ENCODE measurements around the gene FAHD1. TPM values are rescaled to one million over a fixed set of nuclear protein-coding genes. Genes with fewer than 3 reads are reported as not detected.
A peak's percentile ranks its signal among the peaks of the same experiment; 100 is the strongest.

FAHD1 gene
- 10 to 100 TPM; 16.0 to 28.5 (median 21.1) TPM for polyA plus RNA-seq

- 0% methylated on average over 79 to 104 of the region's 104 CpGs for WGBS, 3 donors
- peak within 1 kb of the TSS; percentile 48 for H3K27ac ChIP-seq (ENCODE audit: low read depth, low read length)
Measured at GRCh38 chr16:1826691-1827573, at the start of gene FAHD1, which contains the start of gene HAGH. Gene FAHD1 (plus strand): TSS chr16:1827206. CDS start chr16:1827239, 33 bp downstream. Gene HAGH (minus strand): TSS chr16:1826825. CDS start chr16:1826787, 38 bp downstream.

DNA sequence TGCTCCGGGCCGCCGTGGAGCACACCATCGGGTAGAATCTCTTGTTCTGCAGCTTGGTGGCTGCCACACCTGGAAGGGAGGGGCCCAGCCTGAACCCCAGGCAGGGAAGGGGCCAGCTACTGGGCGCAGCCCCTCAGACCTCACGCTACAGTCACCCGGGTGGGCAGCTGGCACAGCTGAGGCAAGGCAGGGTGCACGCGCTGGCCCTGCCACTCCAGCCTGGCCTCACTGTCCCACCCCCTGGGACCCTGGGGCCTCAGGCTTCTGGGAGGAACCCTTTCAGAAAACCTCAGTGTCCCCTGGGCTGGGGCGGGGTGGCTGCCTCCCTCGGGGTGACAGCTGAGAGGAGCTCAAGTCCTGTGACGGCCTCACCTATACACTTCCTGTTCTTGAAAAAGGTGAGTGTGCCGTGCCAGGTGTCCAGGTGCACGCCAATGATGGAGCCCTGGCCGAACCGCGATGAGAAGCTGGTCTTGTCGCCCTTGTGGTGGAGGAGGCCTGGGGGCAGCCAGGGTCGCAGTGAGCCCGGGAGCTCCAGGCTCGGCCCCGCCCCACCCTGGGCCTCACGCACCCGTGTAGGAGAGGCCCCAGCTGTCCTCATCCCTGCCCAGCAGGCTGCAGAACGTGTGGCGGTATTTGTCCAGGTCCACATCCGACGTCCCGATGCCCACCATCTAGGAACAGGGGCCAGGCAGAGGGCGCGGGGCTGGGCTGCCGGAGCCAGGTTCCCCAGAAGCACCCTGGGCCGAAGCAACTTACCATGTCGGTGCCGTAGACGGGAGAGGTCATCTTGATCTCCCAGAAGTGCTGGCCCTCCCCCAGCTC lies 49.4 kb upstream of the FAHD1 start:
- no peak overlapping the region for H3K27ac ChIP-seq (ENCODE audit: low read depth, low read length)
- WGBS, 3 donors: 81 to 84% (median 83%) methylated on average over 33 to 36 of the region's 36 CpGs

DNA sequence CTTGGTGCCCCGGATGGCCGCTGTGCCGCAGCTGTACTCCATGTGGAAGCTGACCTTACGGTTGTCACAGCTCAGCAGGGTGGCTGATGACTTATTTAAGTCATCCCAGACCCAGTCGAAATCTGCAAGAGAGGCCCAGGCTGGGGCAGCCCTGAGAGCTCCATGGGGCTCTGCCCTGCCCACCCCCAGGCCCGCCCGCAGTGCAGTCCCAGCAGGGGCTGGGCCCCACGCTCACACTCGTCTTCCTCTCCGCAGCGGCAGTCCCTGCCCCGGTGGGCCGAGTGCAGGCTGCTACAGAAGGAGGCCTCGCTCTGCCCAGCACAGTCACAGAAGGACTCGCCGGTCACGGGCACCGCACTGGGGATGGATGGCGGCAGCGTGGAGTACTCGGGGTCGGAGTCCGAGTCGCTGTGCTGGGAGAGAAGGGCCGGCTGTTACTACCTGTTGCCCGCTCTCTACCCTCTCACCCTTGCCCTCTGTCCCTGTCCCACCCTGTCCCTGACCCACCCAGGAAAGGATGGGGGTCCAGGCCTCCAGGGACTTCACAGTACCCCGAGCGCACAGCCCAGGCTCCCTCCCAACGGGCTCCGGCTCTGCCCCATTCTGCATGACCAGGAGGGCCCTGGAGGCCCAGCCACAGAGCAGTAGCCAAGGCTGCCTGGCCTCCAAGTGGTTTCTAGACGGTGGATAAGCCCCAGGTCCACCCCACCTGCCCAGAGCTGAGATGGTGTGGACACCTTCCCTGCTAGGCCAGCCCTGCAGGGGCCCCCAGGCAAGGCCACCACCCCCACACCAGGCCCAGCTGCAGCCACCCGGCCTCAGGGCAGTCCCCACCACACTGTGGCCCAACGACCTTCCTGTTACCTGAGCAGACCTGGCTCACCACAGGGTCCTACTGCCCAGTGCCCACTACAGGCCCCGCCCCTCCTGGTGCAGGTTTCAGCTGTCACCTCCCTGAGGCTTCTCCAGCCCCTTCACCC lies 48.5 kb upstream of the FAHD1 start:
- H3K27ac ChIP-seq (ENCODE audit: low read depth, low read length): no peak overlapping the region
- WGBS, 3 donors: 83 to 87% (median 86%) methylated on average over 32 to 34 of the region's 34 CpGs

DNA sequence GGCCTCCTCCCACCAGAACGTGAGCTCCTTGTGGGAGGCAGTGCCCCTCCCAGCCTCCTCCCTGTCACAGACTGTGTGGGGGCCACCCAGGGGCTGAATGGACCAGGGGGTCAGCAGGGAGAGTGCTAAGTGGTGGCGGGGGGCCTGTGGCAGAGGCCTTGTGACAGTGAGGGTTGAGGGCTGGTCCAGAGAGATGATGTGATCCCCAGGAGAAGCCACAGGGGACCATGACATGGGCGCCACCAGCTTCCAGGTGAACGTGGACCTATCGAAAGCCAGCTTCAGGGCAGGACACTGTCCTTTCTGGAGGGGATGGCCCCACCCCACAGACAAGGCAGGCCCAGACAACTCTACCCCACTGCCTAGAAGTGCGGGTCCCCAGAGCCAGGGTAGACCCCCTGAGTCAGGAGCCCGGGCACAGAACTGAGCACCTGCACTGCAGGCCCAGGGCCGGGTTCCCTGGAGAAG lies 47.7 kb upstream of the FAHD1 start:
- 83 to 90% (median 89%) methylated on average over 8 of the region's 8 CpGs for WGBS, 3 donors
- no peak overlapping the region for H3K27ac ChIP-seq (ENCODE audit: low read depth, low read length)

GRCh38 chr16:1779741-1780676 lies 47.0 kb upstream of the FAHD1 start:
- WGBS, 3 donors: 80 to 85% (median 83%) methylated on average over 27 of the region's 27 CpGs

GRCh38 chr16:1780677-1781072 lies 46.3 kb upstream of the FAHD1 start:
- 76 to 89% (median 88%) methylated on average over 6 of the region's 6 CpGs for WGBS, 3 donors
- no peak overlapping the region for H3K27ac ChIP-seq (ENCODE audit: low read depth, low read length)

More at GRCh38 chr16:1779741-1780676, 47.0 kb upstream of the FAHD1 start:
- H3K27ac ChIP-seq (ENCODE audit: low read depth, low read length): no peak overlapping the region

DNA sequence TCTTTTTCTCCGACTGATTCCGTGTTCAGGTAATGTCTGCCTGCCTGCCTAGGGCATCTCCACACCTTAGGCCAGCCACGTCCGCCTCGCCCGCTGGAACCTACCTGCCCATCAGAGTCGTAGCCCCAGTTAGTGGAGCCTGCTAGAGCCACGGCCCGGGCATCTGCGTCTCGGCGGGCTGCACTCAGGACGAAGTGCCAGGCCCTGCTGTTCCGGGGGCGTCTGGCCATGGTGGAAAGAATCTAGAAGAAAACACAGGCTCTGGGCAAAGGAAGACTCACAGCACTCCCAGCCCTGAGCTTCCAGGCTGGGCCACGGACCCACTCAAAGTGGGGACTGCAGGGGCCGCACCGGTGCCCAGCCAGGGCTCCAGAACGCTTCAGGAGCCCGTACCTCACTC lies 45.8 kb upstream of the FAHD1 start:
- no peak overlapping the region for H3K27ac ChIP-seq (ENCODE audit: low read depth, low read length)
- WGBS, 3 donors: 55 to 71% (median 69%) methylated on average over 19 to 20 of the region's 20 CpGs

DNA sequence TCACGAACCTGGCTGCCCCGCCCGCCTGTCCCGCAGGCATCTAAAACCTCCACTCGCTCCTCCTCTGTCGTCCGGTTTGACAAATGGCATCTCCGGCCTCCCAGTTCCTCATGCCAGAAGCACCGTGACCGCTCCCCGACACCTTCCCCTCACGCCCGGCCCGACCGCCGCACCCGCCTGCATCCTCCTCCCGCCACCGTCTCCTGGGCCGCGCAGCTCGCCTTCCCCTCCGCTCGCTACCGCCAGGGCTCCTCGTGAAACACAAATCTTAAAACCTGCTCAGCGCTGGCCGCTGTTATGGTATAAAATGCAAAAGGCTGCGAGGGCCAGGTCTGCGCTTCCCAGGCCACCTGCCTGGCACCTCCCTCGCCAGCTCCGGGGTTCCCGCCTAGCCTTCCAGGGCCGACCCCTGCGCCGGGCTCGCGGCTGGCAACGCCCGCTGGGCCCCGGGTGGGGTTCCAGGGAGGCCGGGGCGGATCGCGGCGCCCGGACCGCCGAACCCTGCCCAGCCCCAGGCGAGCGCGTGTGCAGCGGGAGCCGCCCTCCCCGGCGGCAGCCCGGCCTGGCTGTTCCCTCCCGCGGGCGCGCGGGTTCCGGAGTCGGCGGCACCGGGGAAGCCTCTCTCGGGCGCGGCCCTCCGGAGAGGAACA lies 45.1 kb upstream of the FAHD1 start:
- 1% methylated on average over 55 to 70 of the region's 70 CpGs for WGBS, 3 donors
- H3K27ac ChIP-seq (ENCODE audit: low read depth, low read length): no peak overlapping the region

DNA sequence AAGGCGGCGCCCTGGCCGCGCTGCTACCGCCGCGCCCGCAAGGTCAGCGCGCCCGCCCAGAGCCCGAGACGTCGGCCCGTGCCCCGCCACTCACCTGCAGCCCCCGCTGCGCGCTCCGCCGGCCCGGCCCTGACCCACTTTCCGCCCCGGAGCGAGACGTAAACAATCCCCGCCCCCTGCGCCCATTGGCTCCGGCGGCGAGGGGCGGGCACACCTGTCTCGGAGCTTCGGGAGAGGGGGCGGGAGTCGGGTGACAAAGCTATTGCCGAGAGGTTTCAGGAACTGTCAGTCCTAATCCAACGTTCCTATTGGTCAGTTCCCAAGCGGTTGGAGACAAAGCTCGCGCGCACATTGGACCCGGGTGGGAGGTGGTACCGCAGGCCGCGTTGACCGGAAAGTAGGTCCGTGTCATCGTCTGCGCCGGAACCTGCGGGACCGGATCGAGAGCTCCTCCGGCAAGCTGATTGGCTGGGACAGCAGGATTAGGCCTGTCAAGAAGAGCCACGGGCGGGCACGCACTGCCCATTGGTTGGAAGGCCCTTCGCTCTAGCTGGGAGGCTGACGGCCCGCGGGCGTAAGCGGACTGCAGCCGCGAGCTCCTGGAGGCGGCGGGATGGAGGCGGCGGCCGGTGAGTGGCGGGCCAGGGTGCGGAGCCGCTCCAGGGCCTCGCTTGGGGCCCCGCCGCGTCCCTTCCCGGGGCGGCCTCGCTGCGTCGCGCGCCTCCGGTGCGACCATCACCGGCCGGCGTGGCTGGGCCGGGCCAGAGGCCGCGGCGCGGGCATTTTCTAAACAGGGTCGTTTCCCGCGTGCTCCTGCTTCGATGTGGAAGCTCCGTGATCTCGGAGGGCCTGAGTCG lies 44.4 kb upstream of the FAHD1 start, which contains the start of the genes NUBP2 and SPSB3:
Gene NUBP2, plus strand, starts transcription at position 553 of the 857 bp plus-strand sequence. Its CDS starts 61 bp downstream, at position 614.
Gene SPSB3, minus strand, starts transcription at position 164 of the 857 bp plus-strand sequence. CDS start 1,088 bp downstream, outside the sequence.
- WGBS, 3 donors: 0% methylated on average over 78 to 102 of the region's 102 CpGs
- H3K27ac ChIP-seq (ENCODE audit: low read depth, low read length): peak within 1 kb of the TSS; percentile 70

DNA sequence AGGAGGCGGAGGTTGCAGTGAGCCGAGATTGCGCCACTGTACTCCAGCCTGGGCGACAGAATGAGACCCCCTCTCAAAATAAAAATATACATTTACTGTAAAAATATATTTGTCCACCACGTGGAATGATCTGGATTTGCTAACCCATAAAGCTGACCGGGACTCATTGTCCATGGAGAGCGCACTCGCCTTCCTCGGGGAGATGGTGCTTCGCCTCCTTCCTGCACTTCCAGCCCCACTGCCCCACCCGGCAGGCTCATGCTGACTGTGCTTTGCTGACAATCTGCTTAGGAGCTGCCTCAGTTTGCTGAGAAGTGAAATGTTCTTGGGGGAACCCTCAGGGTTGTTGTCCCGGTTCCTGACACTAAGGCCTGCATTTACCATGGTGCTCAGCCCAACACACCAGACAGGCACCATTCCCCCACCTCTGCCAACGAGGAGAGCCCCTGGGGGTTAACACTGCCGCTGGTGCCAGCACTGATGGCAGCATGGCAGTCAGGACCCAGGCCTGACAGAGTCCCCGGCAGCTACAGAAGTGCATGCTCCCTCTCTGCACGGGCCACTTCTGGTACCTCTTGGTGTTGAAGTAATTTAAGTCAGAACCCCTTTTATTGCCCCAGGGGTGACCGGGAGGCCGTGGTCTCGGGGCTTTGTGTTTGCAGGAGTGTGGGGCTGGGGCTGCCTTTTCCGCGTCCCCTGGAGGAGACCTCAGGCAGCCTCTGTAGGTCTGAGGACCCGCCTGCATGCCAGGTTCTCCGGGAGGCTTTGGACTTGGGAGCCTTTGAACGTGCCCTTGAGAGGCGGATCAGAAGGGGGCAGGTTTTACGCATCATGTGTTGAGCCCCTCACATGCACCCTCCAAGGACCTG lies 41.8 kb upstream of the FAHD1 start:
- 84 to 88% (median 85%) methylated on average over 26 of the region's 26 CpGs for whole genome bisulfite sequencing, 3 donors

DNA sequence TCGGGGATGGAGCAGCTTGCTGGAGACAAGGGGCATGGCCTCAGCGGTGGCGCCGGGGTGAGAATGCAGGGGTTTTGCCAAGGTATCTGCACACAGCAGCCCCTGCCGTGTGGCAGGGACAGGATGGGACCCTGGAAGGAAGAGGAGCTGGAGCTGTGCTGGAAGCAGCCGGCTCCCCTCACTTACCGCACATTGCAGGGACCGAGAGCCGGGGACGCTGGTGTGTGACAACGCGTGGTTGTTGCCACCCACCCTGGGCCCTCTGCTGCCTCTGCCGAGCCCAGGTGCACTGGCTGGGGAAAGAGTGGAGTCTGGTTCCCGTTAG lies 41.2 kb upstream of the FAHD1 start:
- H3K27ac ChIP-seq (ENCODE audit: low read depth, low read length): no peak overlapping the region
- WGBS, 3 donors: 87 to 89% (median 88%) methylated on average over 14 of the region's 14 CpGs

More for the DNA sequence above, 41.8 kb upstream of the FAHD1 start:
- no peak overlapping the region for H3K27ac ChIP-seq (ENCODE audit: low read depth, low read length)

DNA sequence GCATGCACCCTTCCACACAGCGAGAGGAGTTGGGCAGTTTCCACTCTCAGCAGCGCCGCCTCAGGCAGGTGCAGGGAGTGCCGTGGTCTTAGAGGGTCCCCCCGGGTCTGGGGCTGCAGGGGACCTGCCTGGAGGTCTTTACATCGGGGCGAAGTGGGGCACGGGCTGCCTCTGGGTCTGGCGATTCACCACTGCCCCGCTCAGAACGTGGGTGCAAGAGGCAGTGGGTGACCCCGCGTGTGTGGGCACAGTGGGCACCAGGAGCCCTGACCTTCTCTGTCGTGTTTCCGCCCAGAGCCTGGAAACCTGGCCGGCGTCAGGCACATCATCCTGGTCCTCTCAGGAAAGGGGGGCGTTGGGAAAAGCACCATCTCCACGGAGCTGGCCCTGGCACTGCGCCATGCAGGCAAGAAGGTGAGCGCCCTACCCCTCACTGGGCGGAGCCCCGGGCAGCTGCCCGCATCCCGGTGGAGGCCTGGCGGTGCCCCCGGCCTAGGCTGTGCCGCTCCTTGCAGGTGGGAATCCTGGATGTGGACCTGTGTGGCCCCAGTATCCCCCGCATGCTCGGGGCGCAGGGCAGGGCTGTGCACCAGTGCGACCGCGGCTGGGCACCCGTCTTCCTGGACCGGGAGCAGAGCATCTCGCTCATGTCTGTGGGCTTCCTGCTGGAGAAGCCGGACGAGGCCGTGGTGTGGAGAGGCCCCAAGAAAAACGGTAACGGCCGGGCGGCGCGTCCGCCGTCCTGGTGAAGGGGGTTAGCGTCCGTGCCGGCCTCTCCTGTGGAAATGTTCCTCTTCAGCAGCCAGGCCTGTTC lies 40.6 kb upstream of the FAHD1 start:
- WGBS, 3 donors: 82 to 90% (median 88%) methylated on average over 45 to 51 of the region's 51 CpGs
- no peak overlapping the region for H3K27ac ChIP-seq (ENCODE audit: low read depth, low read length)

DNA sequence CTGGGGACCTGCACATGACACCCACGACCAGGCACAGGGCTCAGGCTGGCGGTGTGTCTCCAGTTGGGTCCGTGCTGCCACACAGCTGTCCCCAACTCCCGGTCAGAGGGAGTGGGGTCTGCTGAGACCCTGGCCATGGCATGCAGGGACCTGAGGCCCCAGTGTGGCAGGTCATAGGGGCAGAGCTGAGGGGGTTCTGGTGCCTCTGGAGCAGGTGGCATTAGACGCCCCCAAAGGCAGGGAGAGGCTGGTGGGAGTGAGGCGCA lies 40.0 kb upstream of the FAHD1 start:
- H3K27ac ChIP-seq (ENCODE audit: low read depth, low read length): no peak overlapping the region
- 85 to 91% (median 86%) methylated on average over 6 of the region's 6 CpGs for WGBS, 3 donors

All from adipose tissue (tissue), 3 donors.